DMS114 treated with DMSO at 0.1 percent for 48 hours (cell line): ENCODE data around the gene WIPF3.

ENCODE experiments used
- DNase-seq: peaks from one replicate; lab custom pipeline; 2025; ENCODE audit not compliant: unreplicated experiment; lab: John Stamatoyannopoulos, UW

Gene WIPF3

DNA sequence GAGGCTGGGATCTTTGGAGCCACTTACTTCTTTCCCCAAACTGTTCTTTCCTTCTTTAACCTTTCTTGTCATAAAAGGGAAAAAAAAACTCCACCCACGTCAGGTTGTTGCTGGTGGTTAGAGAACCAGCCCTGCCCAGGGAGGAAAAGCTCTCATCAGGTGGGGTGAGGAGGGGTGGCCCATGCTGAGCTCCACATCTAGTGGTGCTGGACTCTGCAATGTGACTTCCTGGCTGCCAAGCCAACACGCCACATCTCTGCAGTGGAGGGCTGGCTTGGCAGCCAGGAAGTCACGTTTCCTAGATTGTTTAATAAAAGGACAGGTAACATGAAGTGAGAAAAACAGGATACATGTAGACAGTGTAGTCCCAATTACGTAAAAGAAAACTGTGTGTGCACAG is 37.4 kb downstream of the WIPF3 start:
- no peak for DNase-seq

DNA sequence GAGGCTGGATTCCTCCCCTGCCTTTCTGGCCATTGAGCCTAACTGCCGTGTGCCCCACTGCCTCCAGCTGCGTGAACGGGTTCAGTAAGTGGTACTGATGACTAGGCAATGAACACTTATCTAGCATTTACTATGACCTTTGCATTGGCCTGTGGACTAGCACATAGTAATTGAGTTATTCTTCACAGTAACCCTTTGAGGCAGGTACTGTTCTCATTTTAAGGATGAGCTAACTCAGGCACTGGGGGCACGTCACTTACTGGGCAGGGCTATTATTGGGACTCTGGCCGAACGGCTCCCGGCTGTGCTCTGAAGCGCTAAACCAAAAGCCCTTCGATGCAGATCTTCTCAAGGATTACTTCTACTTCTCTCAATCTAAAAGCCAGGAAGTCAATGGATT is 38.3 kb downstream of the WIPF3 start:
- DNase-seq, result no peak

DNA sequence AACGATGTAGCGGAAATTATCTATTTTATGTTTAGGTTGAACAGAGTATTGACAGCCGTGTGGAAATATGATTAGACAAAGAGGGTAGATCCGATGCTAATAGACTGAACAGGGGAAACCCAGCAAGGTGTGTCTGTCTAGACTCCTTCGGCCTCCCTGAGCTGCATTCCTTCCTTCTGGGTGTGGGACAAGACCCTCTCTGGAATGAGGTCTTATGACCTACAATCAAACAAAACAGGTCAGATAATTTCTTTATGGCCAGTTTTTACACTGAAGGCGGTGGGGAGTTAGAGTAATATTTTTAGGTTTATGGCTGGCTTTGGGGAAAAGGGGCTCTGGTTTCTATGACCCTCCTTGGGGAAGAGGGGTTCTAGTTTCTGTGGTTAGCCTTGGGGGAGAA is 41.2 kb downstream of the WIPF3 start:
- no peak for DNase-seq

DNA sequence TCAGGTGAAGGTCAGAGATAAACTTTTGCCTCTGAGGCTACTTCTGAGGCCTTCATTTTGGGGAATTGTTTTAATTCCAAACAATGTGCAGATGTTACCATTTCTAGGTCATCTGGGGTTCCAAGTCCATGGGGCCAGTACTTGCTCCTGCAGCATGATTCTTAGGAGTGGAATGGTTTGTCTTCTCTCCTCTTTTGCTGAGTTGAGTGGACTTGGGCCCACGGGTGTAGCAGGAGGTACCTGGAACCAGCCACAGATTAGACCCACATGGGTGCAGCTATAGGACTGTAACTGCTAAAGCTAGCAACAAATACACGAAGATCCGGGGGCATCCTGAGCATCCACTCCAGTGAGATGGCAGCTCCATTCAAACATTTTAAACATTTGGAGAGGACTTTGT is 41.6 kb downstream of the WIPF3 start:
- no peak for DNase-seq

DNA sequence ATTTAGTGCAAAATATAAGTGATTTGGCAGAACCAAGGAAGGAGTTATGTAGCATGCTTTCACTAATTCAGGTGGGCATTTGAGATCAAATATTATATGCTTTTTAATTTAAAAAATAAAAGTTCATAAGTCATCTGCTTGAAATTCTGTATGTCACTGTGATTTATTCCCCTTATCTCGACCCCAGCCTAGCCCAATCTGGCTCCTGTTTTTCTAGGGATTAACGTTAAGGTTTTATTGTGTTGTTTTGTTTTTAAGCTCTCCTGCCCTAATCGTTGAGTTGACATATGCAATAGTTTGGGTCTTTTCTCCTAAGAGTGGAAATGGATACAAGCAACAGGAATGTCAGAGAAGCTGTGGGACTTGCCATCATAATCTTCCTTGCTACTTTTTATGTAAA is 42.6 kb downstream of the WIPF3 start:
- no peak for DNase-seq

- DNase-seq, result no peak
Measured at GRCh38 chr7:29851487-29851886, 45.2 kb downstream of the WIPF3 start.

DNA sequence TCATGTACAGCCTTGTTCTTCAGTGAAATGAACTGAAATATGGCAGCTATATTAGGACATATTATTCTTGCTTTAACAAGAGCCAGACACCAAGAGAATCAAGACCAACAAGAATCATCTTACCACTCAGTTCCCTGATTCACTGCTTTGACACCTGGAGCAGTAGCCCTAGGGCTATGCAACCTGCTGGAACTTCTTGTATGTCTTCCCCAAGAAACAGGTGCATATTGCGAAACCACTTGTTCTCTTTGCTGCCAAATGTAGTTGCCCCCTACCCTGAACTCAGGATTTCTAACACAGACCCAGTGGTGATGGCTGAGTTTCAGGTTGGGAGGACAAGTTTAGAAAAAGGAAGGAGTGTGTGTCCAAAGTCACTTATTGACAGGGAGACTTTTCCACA is 46.1 kb downstream of the WIPF3 start:
- no peak for DNase-seq

DNA sequence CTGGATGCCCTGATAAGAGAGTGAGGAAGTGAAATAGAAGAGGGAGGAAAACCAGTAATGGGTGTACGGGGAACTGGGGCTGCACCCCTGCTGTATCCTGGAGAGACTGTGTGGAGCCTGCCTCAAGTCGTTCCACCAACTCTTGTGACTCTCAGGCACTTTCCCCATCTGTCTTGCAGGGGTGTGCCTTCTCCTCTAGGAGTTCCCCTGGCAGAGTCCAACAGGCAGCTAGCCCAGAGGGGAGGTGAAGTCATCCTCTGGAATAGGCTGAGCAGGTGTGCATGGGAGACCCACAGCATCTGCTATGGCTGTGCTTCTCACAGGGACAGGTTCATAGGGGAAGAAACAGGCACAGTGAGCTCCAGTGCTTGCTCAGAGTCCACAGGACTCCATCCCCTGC is 46.8 kb downstream of the WIPF3 start:
- no peak for DNase-seq

GRCh38 chr7:29853789-29854188 is 47.5 kb downstream of the WIPF3 start:
- DNase-seq, result no peak

DNA sequence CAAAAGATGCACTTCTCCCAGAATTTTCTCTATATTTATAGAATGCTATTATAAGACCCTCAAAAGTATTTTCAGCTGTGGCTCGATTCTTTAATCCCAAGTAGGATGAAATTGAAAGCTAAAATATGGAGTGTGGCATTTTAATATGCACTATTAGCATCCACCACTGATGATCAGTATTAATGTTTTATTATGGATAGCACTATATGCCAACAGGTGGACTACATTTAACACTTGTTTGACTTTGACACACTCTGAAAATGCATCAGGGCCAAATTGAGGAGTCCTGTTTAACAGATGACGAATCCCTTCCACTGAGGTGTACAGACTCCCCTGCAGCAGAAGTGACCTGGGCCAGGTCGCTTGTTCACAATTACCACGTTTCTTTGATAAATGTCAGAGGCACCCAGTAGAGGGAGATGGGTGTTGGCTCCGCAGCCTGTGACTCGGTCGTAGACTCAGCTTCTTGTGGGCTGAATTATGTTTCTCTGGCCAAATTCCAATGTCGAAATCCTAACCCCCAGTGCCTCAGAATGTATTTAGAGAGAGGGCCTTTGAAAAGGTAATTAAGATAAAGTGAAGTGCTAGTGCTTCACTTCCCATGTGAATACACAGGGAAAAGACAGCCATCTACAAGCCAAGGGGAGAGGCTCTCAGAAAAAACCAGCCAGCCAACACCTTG is 48.1 kb downstream of the WIPF3 start:
- DNase-seq, result no peak

- DNase-seq, result no peak
Measured at GRCh38 chr7:29857654-29858053, 51.3 kb downstream of the WIPF3 start.

GRCh38 chr7:29858191-29858951 is 52.1 kb downstream of the WIPF3 start:
- no peak for DNase-seq

DNA sequence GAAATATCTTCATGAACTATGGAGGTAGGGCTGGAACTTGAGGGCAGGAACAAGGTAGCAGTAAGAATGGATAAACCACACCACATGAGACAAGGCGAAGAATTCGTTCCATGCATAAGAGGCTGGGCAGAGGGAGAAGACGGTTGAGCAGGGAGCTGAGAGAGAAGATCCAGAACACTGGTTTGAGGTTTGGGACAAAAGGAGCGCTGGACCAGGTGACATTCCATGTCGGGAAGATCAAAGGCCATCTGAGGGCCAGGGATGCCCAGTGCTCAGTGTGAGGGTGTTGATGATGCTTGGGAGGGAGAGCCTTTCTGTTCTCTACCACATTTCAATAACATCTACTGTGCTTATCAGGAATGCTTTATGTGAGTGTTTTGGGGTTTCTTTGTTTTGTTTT is 52.8 kb downstream of the WIPF3 start:
- DNase-seq, result no peak

- DNase-seq, result no peak
Measured at GRCh38 chr7:29859524-29860185, 53.3 kb downstream of the WIPF3 start.

DNA sequence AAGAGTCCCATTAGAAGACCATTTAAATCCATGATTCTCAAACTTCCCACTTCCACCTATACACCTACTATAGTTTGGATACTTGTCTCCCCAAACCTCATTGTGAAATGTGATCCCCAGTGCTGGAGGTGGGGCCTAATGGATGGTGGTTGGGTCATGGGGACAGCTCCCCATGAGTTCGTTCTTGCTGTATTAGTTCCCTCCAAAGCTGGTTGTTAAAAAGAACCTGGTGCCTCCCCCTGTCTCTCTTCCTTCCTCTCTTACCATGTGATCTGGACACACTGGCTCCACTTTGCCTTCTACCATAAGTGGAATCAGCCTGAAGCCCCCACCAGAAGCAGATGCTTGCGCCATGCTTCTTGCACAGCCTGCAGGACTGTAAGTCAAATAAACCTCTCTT is 53.9 kb downstream of the WIPF3 start:
- no peak for DNase-seq

DNA sequence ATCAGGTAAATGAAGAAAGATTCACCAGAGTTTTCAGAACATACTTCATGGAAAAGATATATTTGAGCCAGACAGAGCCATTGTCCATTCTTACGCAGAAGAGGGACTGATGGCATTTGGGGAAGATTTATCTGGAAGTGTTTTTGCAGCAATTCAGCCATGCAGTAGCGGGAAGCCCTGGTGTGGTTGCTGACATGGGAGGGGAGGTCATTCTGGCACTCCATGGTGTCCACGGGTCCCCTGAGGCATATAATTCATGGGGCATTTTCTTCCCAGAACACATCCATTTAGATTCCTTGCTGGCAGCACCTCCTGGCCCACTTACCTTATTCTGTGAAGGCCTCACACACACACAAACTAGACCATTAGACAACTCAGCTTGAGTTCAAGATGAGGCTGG is 55.6 kb downstream of the WIPF3 start:
- DNase-seq, result no peak

DNA sequence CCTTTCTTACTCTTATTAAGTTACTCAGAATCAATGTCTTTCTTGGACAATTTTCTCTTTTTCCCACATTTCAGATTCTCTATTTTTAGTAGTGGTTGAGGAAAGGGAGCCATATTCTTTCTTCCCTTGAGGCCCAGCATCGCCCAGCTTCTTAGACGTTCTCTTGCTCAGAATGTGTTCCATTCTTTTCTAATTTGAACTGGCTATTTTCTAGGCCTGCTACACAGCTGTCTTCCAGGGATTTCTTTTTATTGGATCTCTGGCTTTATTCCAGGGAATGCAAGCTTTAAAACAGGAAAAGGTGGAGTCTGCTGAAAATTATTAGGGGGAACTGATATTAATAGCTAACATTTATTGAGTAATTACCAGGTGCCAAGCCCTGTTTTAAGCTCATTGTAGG is 58.3 kb downstream of the WIPF3 start:
- DNase-seq, result no peak

DNA sequence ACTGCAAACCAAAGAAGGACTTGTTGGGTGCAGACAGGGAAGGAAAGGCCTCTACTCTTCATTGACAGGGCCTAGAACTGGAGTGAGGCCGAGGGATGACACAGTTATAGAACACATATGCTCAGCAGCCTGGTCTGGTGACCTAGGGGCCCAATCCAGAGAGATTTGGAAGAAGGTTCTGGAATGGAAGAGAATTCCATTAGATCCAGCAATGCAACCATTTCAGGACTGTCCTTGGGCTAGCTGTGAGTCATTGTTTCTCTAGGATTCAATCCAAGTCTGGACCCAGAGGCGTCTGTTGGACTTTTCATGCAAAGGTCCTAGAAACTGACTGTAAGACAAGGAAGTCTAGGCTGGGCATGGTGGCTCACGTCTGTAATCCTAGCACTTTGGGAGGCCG is 59.2 kb downstream of the WIPF3 start:
- no peak for DNase-seq

DNA sequence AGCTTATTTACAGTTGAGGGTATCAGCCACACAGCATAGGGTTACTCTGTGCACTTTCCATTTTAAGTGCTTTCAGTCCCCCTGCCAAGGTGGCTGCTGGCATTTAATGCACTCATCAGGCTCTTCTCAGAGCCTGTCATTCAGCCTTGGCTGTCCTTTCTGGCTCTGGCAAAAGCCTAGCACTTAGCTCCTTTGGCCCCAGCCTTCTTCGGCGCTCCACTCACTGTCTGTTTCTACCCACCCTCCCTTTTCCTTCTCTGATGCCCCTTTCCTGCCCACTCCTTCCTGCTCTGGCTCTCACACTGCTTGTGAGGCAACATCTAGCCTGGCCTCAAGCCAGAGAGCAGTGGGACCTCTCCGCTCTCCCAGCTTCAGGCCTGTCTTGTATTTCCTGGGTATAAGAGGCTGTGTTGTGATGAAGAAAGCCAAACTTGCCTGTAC is 60.2 kb downstream of the WIPF3 start:
- no peak for DNase-seq

DNA sequence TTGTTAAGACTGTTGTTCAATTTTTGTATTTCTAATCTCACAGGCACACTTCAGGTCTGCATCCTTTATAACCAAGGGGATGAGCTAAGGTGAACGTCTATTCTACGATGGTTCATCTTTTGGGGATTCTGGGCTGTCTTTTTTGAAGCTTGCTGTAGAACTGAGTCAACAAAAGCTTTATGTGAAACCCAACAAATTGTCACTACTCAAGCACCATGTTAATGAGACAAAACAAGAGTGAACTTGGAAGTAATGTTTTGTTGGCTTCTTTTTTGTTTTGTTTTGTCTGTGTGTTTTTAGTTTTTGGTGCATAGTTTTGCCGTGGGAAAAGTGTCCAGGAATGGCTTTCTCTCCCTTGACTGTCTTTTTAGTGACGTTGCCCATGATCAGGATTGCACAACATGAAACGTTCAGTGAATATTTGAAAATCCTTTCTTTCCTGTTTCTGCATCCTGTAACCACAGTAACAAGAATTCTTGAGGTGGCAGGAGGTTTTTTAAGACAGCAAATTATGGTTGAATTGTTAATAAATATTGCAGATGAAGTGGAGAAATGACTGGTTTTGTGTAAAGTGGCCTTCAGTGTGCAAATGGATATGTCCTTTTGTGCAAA is 65.6 kb downstream of the WIPF3 start:
- DNase-seq, result no peak

DNA sequence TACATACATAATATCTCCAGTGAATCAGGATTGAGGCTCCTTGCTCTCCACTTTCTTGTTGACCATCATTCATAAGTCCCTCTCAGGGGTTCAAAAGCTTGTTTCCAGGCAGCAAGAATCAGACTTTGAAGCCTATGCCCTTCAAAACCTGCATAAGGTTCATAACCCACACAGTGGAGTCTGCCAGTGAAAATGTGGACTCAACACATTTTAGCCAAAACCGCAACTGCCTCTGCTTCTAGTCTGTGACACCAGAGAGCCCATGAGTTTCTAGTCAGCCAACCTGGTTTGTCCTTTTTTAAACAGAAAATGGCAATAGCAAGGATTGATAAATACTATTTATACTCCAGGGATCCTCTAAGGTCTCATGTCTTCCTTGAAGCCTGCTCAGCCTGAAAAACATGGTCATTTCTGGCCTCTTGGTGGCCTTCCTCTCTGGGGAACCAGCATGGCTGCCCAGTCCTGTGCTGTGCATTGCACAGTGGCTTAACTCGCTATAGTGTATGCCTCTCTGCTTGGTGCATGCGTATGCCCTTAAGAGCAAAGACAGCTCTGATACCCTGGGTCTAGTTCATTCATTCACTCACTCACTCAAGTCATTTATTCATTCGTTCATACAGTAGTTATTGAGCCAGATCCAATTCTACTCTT is 67.5 kb downstream of the WIPF3 start:
- DNase-seq, result no peak
